Measurements from ENCODE around the gene RRP36.
A peak's percentile ranks its signal among the peaks of the same experiment; 100 is the strongest.

RRP36 gene

GRCh38 chr6:43074847-43075669 lies 53.6 kb downstream of the RRP36 start:
- no peak for DNase-seq

GRCh38 chr6:43075670-43076463 lies 54.4 kb downstream of the RRP36 start, which contains the start of gene PTK7:
TSS of gene PTK7 (plus strand) at chr6:43076314. CDS start at chr6:43076489, 175 bp downstream.
- peak; percentile 22 to 24 for DNase-seq

- no peak for DNase-seq
Observed at GRCh38 chr6:43076464-43077332, 55.3 kb downstream of the RRP36 start.

- DNase-seq = no peak
Observed at GRCh38 chr6:43077333-43077809, 55.9 kb downstream of the RRP36 start.

GRCh38 chr6:43077981-43078511 lies 56.6 kb downstream of the RRP36 start:
- no peak for DNase-seq

GRCh38 chr6:43078691-43079090 lies 57.3 kb downstream of the RRP36 start:
- DNase-seq = no peak
